IMR-90 (cell line): ENCODE data around the gene KDM1B. TPM values are rescaled to one million over a fixed set of nuclear protein-coding genes. Genes with fewer than 3 reads are reported as not detected.

Experiments used
- ATAC-seq: fragments of 200-7000 bp; cut with Tn5 transposase; 2 replicates; pipeline ENCODE4 v1.9.1; 2020; ENCODE audit warnings: low read depth, mild to moderate bottlenecking, moderate library complexity
- BruUV-seq: library from RNA; stranded (reverse); fragments of 400-500 nt; replicated peaks from 2 replicates; lab custom pipeline; 2021; lab: Mats Ljungman, UMichigan
- CTCF ChIA-PET: fragments of 300-600 bp; formaldehyde crosslinking; extraction: SDS; loops from one replicate; lab custom pipeline; 2021; ENCODE audit warnings: antibody characterized with exemption; lab: Yijun Ruan, JAX
- POLR2A ChIA-PET: fragments of 300-600 bp; sonication (Branson Sonifier 250); formaldehyde crosslinking; loops from one replicate; lab custom pipeline; 2022; ENCODE audit warnings: antibody characterized with exemption; ENCODE audit not compliant: unreplicated experiment; lab: Charles Lee
- DNase-seq: peaks from one replicate; pipeline ENCODE4 v3.0.0; 2013
- H2AFZ ChIP-seq: replicated peaks from 2 replicates; pipeline ENCODE3; 2013; ENCODE audit warnings: low read length, mild to moderate bottlenecking; ENCODE audit not compliant: poor library complexity
- H2AK5ac ChIP-seq: 2 replicates; pipeline ENCODE4 v1.6.1; 2013; ENCODE audit warnings: low read depth, low read length, inconsistent platforms
- H2AK9ac ChIP-seq: replicated peaks from 2 replicates; pipeline ENCODE3; 2013; ENCODE audit warnings: mild to moderate bottlenecking, low read depth, low read length, moderate library complexity; ENCODE audit not compliant: poor library complexity
- H2BK120ac ChIP-seq: 2 replicates; pipeline ENCODE4 v1.6.1; 2013; ENCODE audit warnings: low read depth, low read length, inconsistent platforms
- H2BK15ac ChIP-seq: 3 replicates; pipeline ENCODE4 v1.6.1; 2013; ENCODE audit warnings: low read depth, low read length, inconsistent platforms
- H2BK20ac ChIP-seq: 2 replicates; pipeline ENCODE4 v1.6.1; 2013; ENCODE audit warnings: low read depth, mild to moderate bottlenecking, inconsistent platforms, low read length, moderate library complexity
- H2BK5ac ChIP-seq: 2 replicates; pipeline ENCODE4 v1.6.1; 2013; ENCODE audit warnings: mild to moderate bottlenecking, low read depth, low read length, inconsistent platforms; ENCODE audit not compliant: poor library complexity, severe bottlenecking
- H3K14ac ChIP-seq: replicated peaks from 2 replicates; pipeline ENCODE4 v1.6.1; 2013; ENCODE audit warnings: low read depth, low read length, inconsistent platforms
- H3K18ac ChIP-seq: 2 replicates; pipeline ENCODE4 v1.6.1; 2013; ENCODE audit warnings: low read depth, low read length, control low read depth
- H3K23ac ChIP-seq: 2 replicates; pipeline ENCODE4 v1.6.1; 2013; ENCODE audit warnings: low read depth, low read length, inconsistent platforms
- H3K27ac ChIP-seq: 2 replicates; pipeline ENCODE4 v1.5.1; 2013; ENCODE audit warnings: mild to moderate bottlenecking, control low read depth, low read length; ENCODE audit not compliant: insufficient read depth
- H3K27me3 ChIP-seq: 2 replicates; pipeline ENCODE4 v1.6.1; 2013; ENCODE audit warnings: low read length; ENCODE audit not compliant: control insufficient read depth, insufficient read depth
- H3K36me3 ChIP-seq: 2 replicates; pipeline ENCODE4 v1.6.1; 2013; ENCODE audit warnings: low read length, mixed read lengths; ENCODE audit not compliant: control insufficient read depth, insufficient read depth
- H3K4ac ChIP-seq: 2 replicates; pipeline ENCODE4 v1.6.1; 2013; ENCODE audit warnings: low read depth, low read length, inconsistent platforms
- H3K4me1 ChIP-seq: 2 replicates; pipeline ENCODE4 v1.6.1; 2013; ENCODE audit warnings: low read length, mixed read lengths; ENCODE audit not compliant: control insufficient read depth, insufficient read depth
- H3K4me2 ChIP-seq: 2 replicates; pipeline ENCODE4 v1.6.1; 2013; ENCODE audit warnings: low read depth, mild to moderate bottlenecking, control low read depth, low read length, moderate library complexity
- H3K4me3 ChIP-seq: 2 replicates; pipeline ENCODE4 v1.5.1; 2013; ENCODE audit warnings: low read depth, mild to moderate bottlenecking, control low read depth, low read length, moderate library complexity; ENCODE audit not compliant: insufficient read depth
- H3K56ac ChIP-seq: 2 replicates; pipeline ENCODE4 v1.6.1; 2013; ENCODE audit warnings: low read length, inconsistent platforms; ENCODE audit not compliant: insufficient read depth; ENCODE audit errors: extremely low read depth
- H3K79me1 ChIP-seq, 2 experiments: 2 replicates each; pipeline ENCODE4 v1.6.1; 2013; ENCODE audit warnings: low read length in 2 of 2, inconsistent platforms in 1 of 2, low read depth in 1 of 2
- H3K9ac ChIP-seq: 2 replicates; pipeline ENCODE4 v1.6.1; 2013; ENCODE audit warnings: low read depth, low read length, control low read depth
- H3K9me1 ChIP-seq: 2 replicates; pipeline ENCODE4 v1.6.1; 2013; ENCODE audit warnings: low read length, inconsistent platforms; ENCODE audit not compliant: insufficient read depth
- H3K9me3 ChIP-seq: 2 replicates; pipeline ENCODE4 v1.6.1; 2013; ENCODE audit warnings: low read length; ENCODE audit not compliant: control insufficient read depth, insufficient read depth
- H4K20me1 ChIP-seq: 2 replicates; pipeline ENCODE4 v1.6.1; 2013; ENCODE audit warnings: low read length, inconsistent platforms; ENCODE audit not compliant: insufficient read depth
- H4K5ac ChIP-seq: 2 replicates; pipeline ENCODE4 v1.6.1; 2013; ENCODE audit warnings: mild to moderate bottlenecking, low read depth, low read length, control low read depth
- H4K8ac ChIP-seq, 2 experiments: 2 replicates each; pipeline ENCODE4 v1.6.1; 2013; ENCODE audit warnings: low read depth in 2 of 2, low read length in 2 of 2, control low read depth in 1 of 2, inconsistent platforms in 1 of 2
- H4K91ac ChIP-seq: 2 replicates; pipeline ENCODE4 v1.6.1; 2013; ENCODE audit warnings: low read depth, low read length, inconsistent platforms; ENCODE audit not compliant: insufficient read depth
- MAZ ChIP-seq: IDR thresholded peaks from 2 replicates; pipeline ENCODE4 v1.6.1; 2012; ENCODE audit warnings: low read depth, mild to moderate bottlenecking, low read length, improper control_type of control experiment, moderate library complexity, borderline replicate concordance
- NFE2L2 ChIP-seq: fragments of 150-350 bp; IDR thresholded peaks from 2 replicates; pipeline ENCODE4 v1.6.1; 2016; ENCODE audit warnings: low read depth, mild to moderate bottlenecking, low read length
- WGBS, 2 experiments: methylation state at CpG; one replicate each; pipeline versions ENCODE4 v1.1.5 to v1.1.7; 2013; ENCODE audit warnings: missing lambda C conversion rate in 2 of 2; ENCODE audit not compliant: insufficient read length in 1 of 2; ENCODE audit errors: extremely low coverage in 2 of 2; 5-methylcytosine and 5-hydroxymethylcytosine counted together
- dilution Hi-C: fragments of 300-500 bp; cut with HindIII; formaldehyde crosslinking; loops from one replicate; pipeline ENCODE4 v1.14.3; 2018; ENCODE audit warnings: low sequenced_read_pairs; ENCODE audit not compliant: unreplicated experiment
- in situ Hi-C: fragments of 300-500 bp; cut with MboI; formaldehyde crosslinking; loops from 3 replicates; pipeline ENCODE4 v1.14.3; 2019; ENCODE audit warnings: low sequenced_read_pairs, inconsistent platforms, mixed read lengths
- intact Hi-C: fragments of 100-400 bp; cut with micrococcal nuclease; formaldehyde crosslinking; loops from 2 replicates; pipeline ENCODE4 v1.10.0; 2022
- polyA plus RNA-seq, 3 experiments: library from polyadenylated mRNA; depleted of rRNA; stranded (reverse); fragments of >200 nt; gene quantifications; 2 replicates each; pipeline ENCODE4 v1.2.3, GENCODE V29; 2012; ENCODE audit warnings: low replicate concordance in 1 of 3
- total RNA-seq: library from RNA; depleted of rRNA; stranded (reverse); fragments of >200 nt; gene quantifications from 2 replicates; pipeline ENCODE4 v1.2.3, GENCODE V29; 2012

Gene KDM1B
- total and polyA plus RNA-seq, 2 of the 4 experiments (the other 2 are of a cell fraction), result 13.2 to 16.7 TPM

- Histone ChIP-seq H2AK5ac (peak overlapping the region; percentile 81), H3K36me3 (peaks cover 3% of the 10 kb centered on the region; the same call in 1 of the 2 replicates), H3K79me1 (peaks cover 0 to 20% of the 10 kb centered on the region in 2 experiments; a peak in 1 of 4 replicates), H3K23ac (peak overlapping the region; percentile 80), H3K4me2 (peak overlapping the region; percentile 96), H2BK5ac (peak overlapping the region; percentile 82), H2BK120ac (peak overlapping the region; percentile 48), H3K56ac (peak overlapping the region; percentile 95), H2AFZ (peak overlapping the region; percentile 85), H4K5ac (peak overlapping the region; percentile 62), H3K9me1 (peaks cover 3% of the 10 kb centered on the region; the same call in 1 of the 2 replicates), H3K27me3 (no peaks in the 10 kb centered on the region; the same call in 1 of the 2 replicates), H3K27ac (peak overlapping the region; percentile 95), H3K9me3 (no peaks in the 10 kb centered on the region; the same call in 1 of the 2 replicates), H2BK15ac (peak overlapping the region; percentile 6; the same call in 1 of the 3 replicates), H3K9ac (peak overlapping the region; percentile 96), H4K20me1 (peaks cover 40% of the 10 kb centered on the region), H2BK20ac (peak overlapping the region; percentile 12; the same call in 1 of the 2 replicates), H4K91ac (peak overlapping the region; percentile 61), H3K18ac (peak overlapping the region; percentile 69), H3K4me3 (peak overlapping the region; percentile 98), H3K4me1 (peaks cover 14% of the 10 kb centered on the region), H3K14ac (peak overlapping the region; percentile 88), H4K8ac (peak overlapping the region; percentile 69 to 90), H2AK9ac (peak overlapping the region; percentile 99), H3K4ac (peak overlapping the region; percentile 83)
- intact Hi-C loops (loop anchor here (1.0 to 10.0 kb wide), 5 partner anchors 45 to 1941 kb away; partner anchors contain the start of genes KDM1B, KIF13A and TPMT), dilution Hi-C loops (no loop called here), in situ Hi-C loops (no loop called here)
- POLR2A ChIA-PET, result no interaction called here
- DNase-seq, result no peak
- 0 out of 2 replicates have a peak, but pooled peaks have one; percentile 8 for TF ChIP-seq MAZ
- no peak for TF ChIP-seq NFE2L2
- BruUV-seq, result no TSS peak
- 1% methylated on average over 34 of the region's 50 CpGs; no CpG with 5 or more reads in 1 of the 2 experiments for WGBS, 2 experiments
- CTCF ChIA-PET, result no interaction called here
- no peak; the same call in 1 of the 2 replicates for ATAC-seq
Measured at GRCh38 chr6:18263418-18264218, 108.4 kb downstream of the KDM1B start.
